ENCODE measurements around the gene EZR.

DNA sequence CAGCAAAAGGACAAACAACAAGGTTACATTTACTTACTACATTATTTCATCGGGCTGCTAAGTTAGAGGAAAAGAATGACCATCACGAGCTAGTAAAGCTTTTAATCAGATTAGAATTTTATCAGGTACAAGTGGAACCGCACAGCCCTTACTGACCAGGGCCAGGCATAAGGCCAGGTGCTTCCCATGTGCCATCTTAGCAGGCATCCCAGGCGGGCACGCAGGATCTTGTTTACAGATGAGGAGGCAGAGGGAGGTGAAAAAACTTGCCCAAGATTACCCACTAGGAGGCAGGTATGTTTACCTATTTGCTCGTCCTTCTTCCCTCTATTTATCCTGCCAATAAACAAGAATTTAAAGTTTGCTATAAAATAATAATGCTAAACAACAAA lies 10.7 kb downstream of the EZR start:
- TF ChIP-seq, protein P1, sequence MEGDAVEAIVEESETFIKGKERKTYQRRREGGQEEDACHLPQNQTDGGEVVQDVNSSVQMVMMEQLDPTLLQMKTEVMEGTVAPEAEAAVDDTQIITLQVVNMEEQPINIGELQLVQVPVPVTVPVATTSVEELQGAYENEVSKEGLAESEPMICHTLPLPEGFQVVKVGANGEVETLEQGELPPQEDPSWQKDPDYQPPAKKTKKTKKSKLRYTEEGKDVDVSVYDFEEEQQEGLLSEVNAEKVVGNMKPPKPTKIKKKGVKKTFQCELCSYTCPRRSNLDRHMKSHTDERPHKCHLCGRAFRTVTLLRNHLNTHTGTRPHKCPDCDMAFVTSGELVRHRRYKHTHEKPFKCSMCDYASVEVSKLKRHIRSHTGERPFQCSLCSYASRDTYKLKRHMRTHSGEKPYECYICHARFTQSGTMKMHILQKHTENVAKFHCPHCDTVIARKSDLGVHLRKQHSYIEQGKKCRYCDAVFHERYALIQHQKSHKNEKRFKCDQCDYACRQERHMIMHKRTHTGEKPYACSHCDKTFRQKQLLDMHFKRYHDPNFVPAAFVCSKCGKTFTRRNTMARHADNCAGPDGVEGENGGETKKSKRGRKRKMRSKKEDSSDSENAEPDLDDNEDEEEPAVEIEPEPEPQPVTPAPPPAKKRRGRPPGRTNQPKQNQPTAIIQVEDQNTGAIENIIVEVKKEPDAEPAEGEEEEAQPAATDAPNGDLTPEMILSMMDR (IDR thresholded peaks at IDR 0.05; ENCODE audit: borderline replicate concordance, extremely low read depth, low read length, poor library complexity, severe bottlenecking): no peak
- no peak for TF ChIP-seq EZH2 (IDR thresholded peaks at IDR 0.05; ENCODE audit: borderline replicate concordance, low read depth, low read length, severe bottlenecking)
